H1 (cell line): ENCODE measurements around the gene NKAIN4. TPM values are rescaled to one million over a fixed set of nuclear protein-coding genes. Genes with fewer than 3 reads are reported as not detected.

Source experiments
- CTCF ChIA-PET: fragments of 300-600 bp; sonication (Branson Sonifier 250); formaldehyde crosslinking; loops from one replicate; lab custom pipeline; 2021; ENCODE audit not compliant: partially characterized antibody; lab: Charles Lee
- POLR2A ChIA-PET: fragments of 300-600 bp; sonication (Branson Sonifier 250); formaldehyde crosslinking; loops from one replicate; lab custom pipeline; 2021; ENCODE audit warnings: inconsistent platforms; ENCODE audit not compliant: partially characterized antibody; lab: Charles Lee
- DNase-seq, 2 experiments: peaks; one replicate each; pipeline versions ENCODE4 v3.0.0 to v3.0.0-alpha.2; 2010 to 2022; ENCODE audit warnings: low spot score in 2 of 2, low read depth in 1 of 2, mixed read lengths in 1 of 2
- FAIRE-seq: peaks from 2 replicates; lab custom pipeline; 2011; peaks lifted over from hg19 to GRCh38; lab: Jason Lieb, UNC
- H2AFZ ChIP-seq: 2 replicates; pipeline ENCODE4 v1.8.1; 2012; ENCODE audit warnings: low read length, inconsistent platforms
- H2AK5ac ChIP-seq: 2 replicates; pipeline ENCODE4 v1.6.1; 2013; ENCODE audit warnings: low read depth, low read length
- H2BK120ac ChIP-seq: replicated peaks from 2 replicates; pipeline ENCODE3; 2013; ENCODE audit warnings: low read depth, low read length, inconsistent platforms
- H2BK12ac ChIP-seq: 2 replicates; pipeline ENCODE4 v1.6.1; 2013; ENCODE audit warnings: low read depth, low read length
- H2BK15ac ChIP-seq: 2 replicates; pipeline ENCODE4 v1.6.1; 2013; ENCODE audit warnings: low read length
- H2BK20ac ChIP-seq: 2 replicates; pipeline ENCODE4 v1.6.1; 2013; ENCODE audit warnings: low read length
- H2BK5ac ChIP-seq: 2 replicates; pipeline ENCODE4 v1.6.1; 2013; ENCODE audit warnings: low read depth, low read length
- H3K14ac ChIP-seq: 2 replicates; pipeline ENCODE4 v1.6.1; 2013; ENCODE audit warnings: inconsistent platforms; ENCODE audit not compliant: insufficient read length
- H3K18ac ChIP-seq: 2 replicates; pipeline ENCODE4 v1.6.1; 2013; ENCODE audit warnings: low read length; ENCODE audit errors: extremely low read depth
- H3K23ac ChIP-seq: 2 replicates; pipeline ENCODE4 v1.6.1; 2013; ENCODE audit warnings: inconsistent platforms; ENCODE audit not compliant: insufficient read length
- H3K23me2 ChIP-seq: 2 replicates; pipeline ENCODE4 v1.6.1; 2013; ENCODE audit warnings: low read depth, low read length
- H3K27ac ChIP-seq: 2 replicates; pipeline ENCODE4 v1.6.1; 2011; ENCODE audit warnings: low read depth, low read length, inconsistent platforms
- H3K27me3 ChIP-seq, 4 experiments: replicated peaks in 1 of 4; 1 replicate in 1 of 4; 2 replicates in 3 of 4; pipeline versions ENCODE4 v1.6.1 to v1.8.1; 2011 to 2013; ENCODE audit warnings: low read length in 3 of 4, mild to moderate bottlenecking in 3 of 4, inconsistent platforms in 2 of 4, mixed read lengths in 2 of 4, moderate library complexity in 1 of 4; ENCODE audit not compliant: control insufficient read depth in 3 of 4, insufficient read depth in 3 of 4; ENCODE audit errors: extremely low read depth in 1 of 4
- H3K36me3 ChIP-seq, 4 experiments: 2 replicates each; pipeline versions ENCODE4 v1.6.1 to v1.8.1; 2011 to 2013; ENCODE audit warnings: mild to moderate bottlenecking in 4 of 4, low read length in 3 of 4, moderate library complexity in 2 of 4, control low read depth in 1 of 4, inconsistent platforms in 1 of 4; ENCODE audit not compliant: insufficient read depth in 4 of 4, control insufficient read depth in 2 of 4
- H3K4ac ChIP-seq: replicated peaks from 2 replicates; pipeline ENCODE3; 2013; ENCODE audit warnings: low read length, low read depth, mixed read lengths, inconsistent platforms; ENCODE audit not compliant: insufficient read length
- H3K4me1 ChIP-seq, 4 experiments: replicated peaks in 1 of 4; 1 replicate in 1 of 4; 2 replicates in 3 of 4; pipeline versions ENCODE4 v1.6.1 to v1.8.1; 2011 to 2013; ENCODE audit warnings: low read length in 3 of 4, inconsistent platforms in 2 of 4, mixed read lengths in 1 of 4; ENCODE audit not compliant: insufficient read depth in 4 of 4, control insufficient read depth in 3 of 4
- H3K4me2 ChIP-seq, 2 experiments: 2 replicates each; pipeline versions ENCODE4 v1.6.1 to v1.8.1; 2011 to 2013; ENCODE audit warnings: low read depth in 2 of 2, low read length in 2 of 2, control low read depth in 1 of 2, inconsistent platforms in 1 of 2, mild to moderate bottlenecking in 1 of 2; ENCODE audit not compliant: insufficient read depth in 1 of 2
- H3K4me3 ChIP-seq, 4 experiments: fragments of 200-600, 300-600 bp in 1 of 4; sonication (generic), shearing (Covaris generic), sonication (Bioruptor Twin) in 1 of 4; 2 replicates each; pipeline versions ENCODE4 v1.5.1 to v1.8.1; 2011 to 2016; ENCODE audit warnings: low read length in 4 of 4, low read depth in 3 of 4, control low read depth in 2 of 4, inconsistent platforms in 2 of 4, mild to moderate bottlenecking in 2 of 4, mixed read lengths in 1 of 4, moderate library complexity in 1 of 4; ENCODE audit not compliant: insufficient read depth in 2 of 4; ENCODE audit errors: extremely low read depth in 1 of 4
- H3K56ac ChIP-seq: replicated peaks from 2 replicates; pipeline ENCODE3; 2013; ENCODE audit warnings: low read depth, mild to moderate bottlenecking, mixed read lengths, low read length, inconsistent platforms; ENCODE audit not compliant: insufficient read length
- H3K79me1 ChIP-seq: 2 replicates; pipeline ENCODE4 v1.6.1; 2013; ENCODE audit warnings: low read depth, low read length, control low read depth
- H3K79me2 ChIP-seq, 2 experiments: 2 replicates each; pipeline versions ENCODE4 v1.6.1 to v1.8.1; 2012 to 2013; ENCODE audit warnings: low read length in 2 of 2, mild to moderate bottlenecking in 2 of 2, inconsistent platforms in 1 of 2; ENCODE audit not compliant: insufficient read depth in 2 of 2, control insufficient read depth in 1 of 2
- H3K9ac ChIP-seq, 4 experiments: replicated peaks in 1 of 4; 1 replicate in 1 of 4; 2 replicates in 3 of 4; pipeline versions ENCODE4 v1.6.1 to v1.8.1; 2011 to 2013; ENCODE audit warnings: low read depth in 3 of 4, low read length in 3 of 4, control low read depth in 2 of 4, mild to moderate bottlenecking in 2 of 4, moderate library complexity in 2 of 4, inconsistent platforms in 1 of 4; ENCODE audit errors: extremely low read depth in 1 of 4
- H3K9me3 ChIP-seq, 2 experiments: 2 replicates each; pipeline versions ENCODE4 v1.6.1 to v1.8.1; 2012 to 2013; ENCODE audit warnings: mild to moderate bottlenecking in 2 of 2, moderate library complexity in 2 of 2, control low read depth in 1 of 2, inconsistent platforms in 1 of 2, low read depth in 1 of 2, low read length in 1 of 2, mixed read lengths in 1 of 2; ENCODE audit not compliant: insufficient read depth in 2 of 2
- H4K20me1 ChIP-seq, 2 experiments: replicated peaks in 1 of 2; 2 replicates each; pipeline versions ENCODE3 to v1.8.1; 2011 to 2013; ENCODE audit warnings: inconsistent platforms in 2 of 2, low read length in 2 of 2, mild to moderate bottlenecking in 1 of 2; ENCODE audit not compliant: insufficient read depth in 2 of 2, control insufficient read depth in 1 of 2
- H4K5ac ChIP-seq: 2 replicates; pipeline ENCODE4 v1.6.1; 2013; ENCODE audit warnings: low read length, low read depth, mixed read lengths, inconsistent platforms; ENCODE audit not compliant: insufficient read length
- H4K8ac ChIP-seq: 2 replicates; pipeline ENCODE4 v1.8.0; 2013; ENCODE audit warnings: mild to moderate bottlenecking, moderate library complexity, low read length, inconsistent platforms; ENCODE audit not compliant: insufficient read depth; ENCODE audit errors: extremely low read depth
- H4K91ac ChIP-seq: replicated peaks from 2 replicates; pipeline ENCODE3; 2013; ENCODE audit warnings: low read length, mixed read lengths, inconsistent platforms; ENCODE audit not compliant: insufficient read length
- CTBP2 ChIP-seq: IDR thresholded peaks from 2 replicates; pipeline ENCODE4 v1.7.0; 2011; ENCODE audit warnings: borderline replicate concordance, mild to moderate bottlenecking, moderate library complexity, mixed read lengths, low read length; ENCODE audit not compliant: insufficient read depth, insufficient read length
- EZH2 ChIP-seq: fragments of 200-600 bp; sonication (generic); IDR thresholded peaks from 2 replicates; pipeline ENCODE4 v1.7.1; 2012; ENCODE audit warnings: low read depth, mild to moderate bottlenecking, moderate library complexity, low read length, inconsistent platforms; ENCODE audit not compliant: severe bottlenecking
- GTF2F1 ChIP-seq: IDR thresholded peaks from 2 replicates; pipeline ENCODE4 v1.6.1; 2012; ENCODE audit warnings: low read depth, low read length, improper control_type of control experiment, borderline replicate concordance
- RBBP5 ChIP-seq: IDR thresholded peaks from 2 replicates; pipeline ENCODE4 v1.7.1; 2012; ENCODE audit warnings: low read depth, mild to moderate bottlenecking, inconsistent platforms, low read length, moderate library complexity, borderline replicate concordance
- RNF2 ChIP-seq: fragments of 200-900, 300-1000 bp; sonication (generic); IDR thresholded peaks from 2 replicates; pipeline ENCODE4 v1.7.1; 2016; ENCODE audit warnings: borderline replicate concordance, low read depth, mild to moderate bottlenecking, antibody characterized with exemption, low read length; ENCODE audit not compliant: poor library complexity, severe bottlenecking; ENCODE audit errors: missing control alignments
- TCF12 ChIP-seq: IDR thresholded peaks from 2 replicates; pipeline ENCODE4 v1.6.1; 2011; ENCODE audit warnings: low read depth, mild to moderate bottlenecking, low read length
- WGBS, 2 experiments: shearing (Covaris generic) in 1 of 2; methylation state at CpG; one replicate each; pipeline versions ENCODE4 v1.1.6 to v1.1.7; 2013 to 2015; ENCODE audit warnings: low lambda C conversion rate in 2 of 2, mixed read lengths in 2 of 2, inconsistent platforms in 1 of 2, low coverage in 1 of 2, missing lambda C conversion rate in 1 of 2; ENCODE audit not compliant: insufficient replicate concordance in 2 of 2, insufficient coverage in 1 of 2, insufficient read length in 1 of 2; ENCODE audit errors: extremely low coverage in 1 of 2, missing lambda C conversion rate in 1 of 2; 5-methylcytosine and 5-hydroxymethylcytosine counted together
- polyA plus RNA-seq, 7 experiments: library from polyadenylated mRNA; depleted of rRNA in 3 of 7; stranded (reverse) in 5 of 7; unstranded in 2 of 7; fragments of >200 nt in 5 of 7; fragments of 200-250 nt in 2 of 7; gene quantifications; 1 replicate in 5 of 7; 2 replicates in 1 of 7; 4 replicates in 1 of 7; pipeline versions ENCODE4 v1.2.1 to v1.2.3, GENCODE V29; 2011 to 2013; ENCODE audit warnings: missing spikeins in 2 of 7, mixed read lengths in 2 of 7
- total RNA-seq: library from RNA; stranded (reverse); fragmentation: NEBNext Ultra II Directional; extraction: Animal tissue kit (Norgen Biotek cat#: 25700); gene quantifications from 2 replicates; pipeline ENCODE4 v1.2.1, GENCODE V29; 2021
- TF ChIP-seq, protein P1 (sequence below): IDR thresholded peaks from 2 replicates; pipeline ENCODE4 v1.6.1; 2012; ENCODE audit warnings: inconsistent platforms
- TF ChIP-seq, protein P2 (sequence below): IDR thresholded peaks from 2 replicates; pipeline ENCODE4 v1.6.1; 2012; ENCODE audit warnings: inconsistent platforms

Gene NKAIN4
- total and polyA plus RNA-seq, 2 of the 8 experiments (the other 6 are each of a cell fraction or from before 2014, with no cell fraction given), result 6.9 to 17.0 TPM

DNA sequence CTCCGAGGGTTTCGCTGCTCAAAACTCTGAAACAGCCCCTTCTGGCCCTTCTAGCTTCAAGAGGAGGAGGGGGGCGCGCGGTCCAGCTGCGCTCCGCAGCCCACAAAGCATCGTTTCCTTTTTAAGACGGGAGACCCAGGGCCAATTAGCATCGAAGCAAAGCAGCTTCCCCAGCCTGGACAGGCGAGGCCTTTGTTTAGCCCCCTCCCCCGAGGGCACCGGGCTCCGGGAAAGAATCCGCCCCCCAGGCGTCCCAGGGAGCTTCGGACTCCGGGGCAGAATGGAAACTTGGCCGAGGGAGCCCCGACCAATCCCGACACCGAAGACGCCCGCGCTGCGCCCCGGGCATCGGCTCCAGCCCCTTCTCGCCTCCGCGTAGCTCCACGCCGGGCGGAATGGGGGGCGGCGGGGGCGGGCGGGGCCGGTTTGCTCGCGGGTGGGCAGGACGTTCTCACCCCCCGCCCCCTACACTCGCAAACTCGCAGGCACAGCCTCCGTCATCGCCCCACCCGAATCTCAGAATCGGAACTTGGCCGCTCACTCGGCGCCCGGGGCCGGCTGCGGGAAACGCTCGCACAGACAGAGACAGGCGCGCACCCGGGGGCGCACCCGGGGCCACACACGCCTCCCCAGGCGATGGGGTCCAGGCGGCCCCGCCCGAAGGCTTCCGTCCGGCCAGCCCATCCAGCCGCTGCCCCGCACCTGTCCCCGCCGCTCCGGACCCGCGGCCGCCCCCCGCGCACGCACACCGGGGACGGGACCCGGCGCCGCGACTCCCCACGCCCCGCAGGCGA, 628 bp downstream of the NKAIN4 start:
- Histone ChIP-seq H4K20me1 (peaks cover 0 to 4% of the 10 kb centered on the region in 2 experiments), H3K4ac (no peak overlapping the region), H3K79me1 (no peaks in the 10 kb centered on the region; the same call in 1 of the 2 replicates), H3K36me3 (no peaks in the 10 kb centered on the region; a peak in 1 of 8 replicates), H3K4me1 (peaks cover 2 to 18% (median 15%) of the 10 kb centered on the region in 4 experiments), H3K23me2 (peaks cover 13% of the 10 kb centered on the region; the same call in 1 of the 2 replicates), H3K4me2 (peak overlapping the region; percentile 79 to 97), H3K9me3 (no peaks in the 10 kb centered on the region), H4K91ac (peak overlapping the region; percentile 59), H2AK5ac (no peak overlapping the region), H3K56ac (no peak overlapping the region), H2BK12ac (0 out of 2 replicates have a peak overlapping the region, but pooled peaks have one; percentile 78), H2BK15ac (no peak overlapping the region), H2BK120ac (no peak overlapping the region), H3K4me3 (peak overlapping the region; percentile 36 to 67 (median 54)), H2AFZ (peak overlapping the region; percentile 35; the same call in 1 of the 2 replicates), H3K27ac (no peak overlapping the region), H3K14ac (no peak overlapping the region), H4K5ac (peak overlapping the region; percentile 13), H3K79me2 (no peaks in the 10 kb centered on the region), H3K9ac (no peak overlapping the region), H3K23ac (no peak overlapping the region), H2BK5ac (peak overlapping the region; percentile 58; the same call in 1 of the 2 replicates), H4K8ac (peak overlapping the region; percentile 63; the same call in 1 of the 2 replicates), H2BK20ac (no peak overlapping the region), H3K27me3 (peaks cover 4 to 51% (median 40%) of the 10 kb centered on the region in 4 experiments), H3K18ac (peak overlapping the region; percentile 78)
- CTCF ChIA-PET, result interaction anchor here (0.6 to 6.8 kb wide), 13 partner anchors 10 to 575 kb away, joined by 3 to 87 read pairs (median 5); partner anchors contain the start of gene BIRC7
- DNase-seq (peak in 1 of 2 experiments; percentile 82), FAIRE-seq (no peak)
- POLR2A ChIA-PET, result interaction anchor here (0.7 to 4.7 kb wide), 13 partner anchors 9 to 109 kb away, joined by 3 to 21 read pairs (median 4); partner anchors contain the start of genes ARFGAP1 and BIRC7
- 3% methylated on average over 44 of the region's 89 CpGs; no CpG with 5 or more reads in 1 of the 2 experiments for WGBS, 2 experiments
- TF ChIP-seq, protein P1, sequence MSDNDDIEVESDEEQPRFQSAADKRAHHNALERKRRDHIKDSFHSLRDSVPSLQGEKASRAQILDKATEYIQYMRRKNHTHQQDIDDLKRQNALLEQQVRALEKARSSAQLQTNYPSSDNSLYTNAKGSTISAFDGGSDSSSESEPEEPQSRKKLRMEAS, result peak; percentile 72; the same call in 1 of the 2 replicates
- no peak for TF ChIP-seq CTBP2
- TF ChIP-seq RBBP5, result peak; percentile 13; the same call in 1 of the 2 replicates
- TF ChIP-seq EZH2, result peak; percentile 5
- no peak for TF ChIP-seq TCF12
- TF ChIP-seq GTF2F1, result no peak
- TF ChIP-seq, protein P2, sequence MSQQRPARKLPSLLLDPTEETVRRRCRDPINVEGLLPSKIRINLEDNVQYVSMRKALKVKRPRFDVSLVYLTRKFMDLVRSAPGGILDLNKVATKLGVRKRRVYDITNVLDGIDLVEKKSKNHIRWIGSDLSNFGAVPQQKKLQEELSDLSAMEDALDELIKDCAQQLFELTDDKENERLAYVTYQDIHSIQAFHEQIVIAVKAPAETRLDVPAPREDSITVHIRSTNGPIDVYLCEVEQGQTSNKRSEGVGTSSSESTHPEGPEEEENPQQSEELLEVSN, result peak; percentile 69
- TF ChIP-seq RNF2, result no peak
